Upper lobe of left lung (tissue), 6 donors: ENCODE data around the gene KIF26B. TPM values are rescaled to one million over a fixed set of nuclear protein-coding genes. Genes with fewer than 3 reads are reported as not detected.

Experiments
- ATAC-seq, 2 donors: fragments of 200-7000 bp; cut with Tn5 transposase; one replicate each; pipeline ENCODE4 v1.9.1; 2022; ENCODE audit warnings: mild to moderate bottlenecking in 2 of 2, moderate library complexity in 2 of 2; ENCODE audit not compliant: low FRiP score in 2 of 2
- DNase-seq, 2 donors: peaks; one replicate each; pipeline ENCODE4 v3.0.0-alpha.2; 2019 to 2020
- H3K27ac ChIP-seq, 4 donors: fragments of 200-600 bp; sonication (generic); one replicate each; pipeline ENCODE4 v1.5.1; 2016 to 2019
- H3K27me3 ChIP-seq, 4 donors: fragments of 200-600 bp; sonication (generic); one replicate each; pipeline ENCODE4 v1.5.1; 2017 to 2019
- H3K36me3 ChIP-seq, 4 donors: fragments of 200-600 bp; sonication (generic); one replicate each; pipeline ENCODE4 v1.5.1; 2016 to 2019
- H3K4me1 ChIP-seq, 4 donors: fragments of 200-600 bp; sonication (generic); one replicate each; pipeline ENCODE4 v1.5.1; 2018 to 2019
- H3K4me3 ChIP-seq, 4 donors: fragments of 200-600 bp; sonication (generic); one replicate each; pipeline ENCODE4 v1.5.1; 2017 to 2019; ENCODE audit warnings: mild to moderate bottlenecking in 2 of 4, moderate library complexity in 1 of 4
- H3K9me3 ChIP-seq, 4 donors: fragments of 200-600 bp; sonication (generic); one replicate each; pipeline ENCODE4 v1.5.1; 2018 to 2019
- EP300 ChIP-seq, 4 donors: sonication (generic); formaldehyde crosslinking; IDR thresholded peaks; one replicate each; pipeline ENCODE4 v1.5.1; 2017; ENCODE audit warnings: antibody characterized with exemption in 4 of 4, control low read depth in 2 of 4
- POLR2A ChIP-seq, 4 donors: fragments of 450-650 bp; IDR thresholded peaks; one replicate each; pipeline ENCODE4 v1.5.1; 2016 to 2017; ENCODE audit warnings: antibody characterized with exemption in 4 of 4, mild to moderate bottlenecking in 2 of 4
- POLR2AphosphoS5 ChIP-seq, 2 donors: sonication (generic); formaldehyde crosslinking; IDR thresholded peaks; one replicate each; pipeline ENCODE4 v1.5.1; 2017; ENCODE audit warnings: antibody characterized with exemption in 2 of 2
- WGBS, 2 donors: methylation state at CpG; one replicate each; pipeline ENCODE4 v1.1.5; 2017 to 2018; 5-methylcytosine and 5-hydroxymethylcytosine counted together
- total RNA-seq, 6 donors: library from RNA; depleted of rRNA in 4 of 6; stranded (reverse); fragments of >200 nt in 4 of 6; gene quantifications; one replicate each; pipeline versions ENCODE4 v1.1.0 to v1.2.1, GENCODE V29; 2016 to 2021
- TF ChIP-seq, protein P1 (sequence below), 6 experiments: fragments of 450-650 bp in 4 of 6; fragments of 200-600 bp in 2 of 6; sonication (generic) in 2 of 6; IDR thresholded peaks; one replicate each; pipeline ENCODE4 v1.5.1; 2016 to 2019; ENCODE audit warnings: antibody characterized with exemption in 6 of 6
- donor health status: DM: no; HTN: no; CAD: no; lungs with moderate emphysema.
- donor health status: DM: no; HTN: yes; CAD: no; lungs with severe emphysema.

Gene KIF26B
- total RNA-seq, 6 donors from 2014 or later, result 1.2 to 4.3 (median 2.1) TPM

DNA sequence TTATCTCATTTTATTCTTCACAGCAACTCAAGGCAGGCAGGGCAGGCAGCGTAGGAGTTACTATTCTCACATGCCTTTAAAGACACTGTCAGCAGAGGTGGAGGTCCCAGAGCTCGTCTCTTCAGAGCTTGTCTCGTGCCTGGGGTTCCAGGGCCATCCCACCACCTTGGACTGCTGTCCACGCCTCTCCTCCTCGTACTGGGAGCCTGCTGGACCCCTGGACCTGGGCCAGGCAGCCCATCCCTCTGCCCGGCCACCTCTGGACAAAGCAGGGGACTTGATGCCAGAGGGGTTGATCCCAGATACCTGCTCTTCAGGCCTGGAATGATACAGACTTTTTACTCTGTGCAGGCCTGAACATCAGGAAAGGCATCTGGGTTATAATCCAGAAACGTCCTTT, 546.8 kb downstream of the KIF26B start:
- H3K9me3 ChIP-seq, result no peaks in the 10 kb centered on the region
- ATAC-seq (no peak), DNase-seq (peak in 1 of 2 donors; percentile 16)
- no peak overlapping the region for H3K4me3 ChIP-seq
- H3K27me3 ChIP-seq, result no peaks in the 10 kb centered on the region
- no peak overlapping the region for H3K27ac ChIP-seq
- H3K4me1 ChIP-seq, result no peaks in the 10 kb centered on the region
- 78 to 84% methylated on average over 7 of the region's 7 CpGs for WGBS, 2 donors
- TF ChIP-seq, protein P1, sequence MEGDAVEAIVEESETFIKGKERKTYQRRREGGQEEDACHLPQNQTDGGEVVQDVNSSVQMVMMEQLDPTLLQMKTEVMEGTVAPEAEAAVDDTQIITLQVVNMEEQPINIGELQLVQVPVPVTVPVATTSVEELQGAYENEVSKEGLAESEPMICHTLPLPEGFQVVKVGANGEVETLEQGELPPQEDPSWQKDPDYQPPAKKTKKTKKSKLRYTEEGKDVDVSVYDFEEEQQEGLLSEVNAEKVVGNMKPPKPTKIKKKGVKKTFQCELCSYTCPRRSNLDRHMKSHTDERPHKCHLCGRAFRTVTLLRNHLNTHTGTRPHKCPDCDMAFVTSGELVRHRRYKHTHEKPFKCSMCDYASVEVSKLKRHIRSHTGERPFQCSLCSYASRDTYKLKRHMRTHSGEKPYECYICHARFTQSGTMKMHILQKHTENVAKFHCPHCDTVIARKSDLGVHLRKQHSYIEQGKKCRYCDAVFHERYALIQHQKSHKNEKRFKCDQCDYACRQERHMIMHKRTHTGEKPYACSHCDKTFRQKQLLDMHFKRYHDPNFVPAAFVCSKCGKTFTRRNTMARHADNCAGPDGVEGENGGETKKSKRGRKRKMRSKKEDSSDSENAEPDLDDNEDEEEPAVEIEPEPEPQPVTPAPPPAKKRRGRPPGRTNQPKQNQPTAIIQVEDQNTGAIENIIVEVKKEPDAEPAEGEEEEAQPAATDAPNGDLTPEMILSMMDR (IDR thresholded peaks at IDR 0.05), result no peak
- TF ChIP-seq POLR2A (IDR thresholded peaks at IDR 0.05) (no peak), EP300 (IDR thresholded peaks at IDR 0.05) (no peak)
- H3K36me3 ChIP-seq, result no peaks in the 10 kb centered on the region

DNA sequence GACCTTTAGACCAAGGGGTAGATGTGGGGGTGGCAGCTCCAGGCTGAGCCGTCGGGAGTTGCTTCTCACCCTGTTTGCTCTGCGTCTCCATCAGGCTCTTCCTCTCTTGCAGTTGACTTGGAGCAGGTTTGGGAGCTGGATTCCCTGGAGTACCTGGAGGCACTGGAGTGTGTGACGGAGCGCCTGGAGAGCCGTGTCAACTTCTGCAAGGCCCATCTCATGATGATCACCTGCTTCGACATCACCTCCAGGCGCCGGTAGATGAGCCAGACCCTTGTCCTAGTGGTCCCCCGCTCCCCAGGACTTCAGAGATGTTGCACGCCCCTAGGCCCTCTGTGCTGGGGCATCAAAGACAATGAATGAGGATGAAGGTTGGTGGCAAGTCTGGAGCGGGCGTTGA, 547.6 kb downstream of the KIF26B start:
- no peaks in the 10 kb centered on the region for H3K27me3 ChIP-seq
- no peak for DNase-seq
- no peak overlapping the region for H3K27ac ChIP-seq
- no peaks in the 10 kb centered on the region for H3K36me3 ChIP-seq
- H3K9me3 ChIP-seq, result no peaks in the 10 kb centered on the region
- TF ChIP-seq EP300 (IDR thresholded peaks at IDR 0.05) (no peak), POLR2A (IDR thresholded peaks at IDR 0.05) (no peak), POLR2AphosphoS5 (IDR thresholded peaks at IDR 0.05) (no peak)
- TF ChIP-seq, protein P1 (IDR thresholded peaks at IDR 0.05), result no peak
- no peaks in the 10 kb centered on the region for H3K4me1 ChIP-seq
- H3K4me3 ChIP-seq, result no peak overlapping the region
- 93 to 95% methylated on average over 7 to 13 of the region's 13 CpGs for WGBS, 2 donors
- no peak for ATAC-seq

DNA sequence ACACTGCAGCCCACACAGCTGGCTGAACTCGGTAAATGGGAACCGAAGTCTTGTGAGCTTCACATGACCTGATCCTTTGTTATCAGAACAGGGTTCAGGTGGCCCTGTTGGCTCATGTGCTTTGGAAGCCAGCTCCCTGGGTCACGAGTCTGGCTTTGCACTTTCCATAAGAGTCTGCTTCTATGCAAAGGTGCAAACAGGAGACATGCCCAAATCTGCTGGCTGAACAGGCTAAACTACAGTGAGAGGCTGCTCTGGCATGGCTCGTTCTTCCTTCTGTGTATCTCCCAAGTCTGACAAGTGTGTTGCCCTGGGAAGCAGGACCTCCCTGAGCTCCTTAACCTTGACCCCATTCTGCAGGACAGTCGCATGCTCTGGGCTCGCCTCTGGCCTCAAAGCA, 549.6 kb downstream of the KIF26B start:
- DNase-seq, result no peak

DNA sequence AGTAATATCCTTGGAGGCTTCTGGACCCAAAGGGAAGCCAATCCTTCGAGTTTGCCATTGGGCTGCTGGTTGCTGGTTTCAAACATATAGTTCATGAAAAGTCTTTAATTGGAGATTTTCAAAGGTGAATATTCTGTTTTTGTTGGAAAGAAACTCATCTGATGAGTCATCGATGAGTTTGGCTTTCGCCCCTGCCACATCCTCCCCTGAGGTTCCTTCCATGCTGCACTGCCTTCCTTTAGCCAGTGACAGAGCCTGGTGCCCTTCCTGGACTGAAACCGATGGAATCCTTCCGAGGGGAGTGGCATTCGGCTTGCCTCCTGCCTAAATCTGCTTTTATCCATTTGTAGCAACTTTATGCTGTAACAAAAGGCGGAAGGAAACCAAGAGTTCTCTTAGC, 550.0 kb downstream of the KIF26B start:
- DNase-seq (no peak), ATAC-seq (no peak)
- H3K36me3 ChIP-seq, result no peaks in the 10 kb centered on the region
- no peak overlapping the region for H3K27ac ChIP-seq
- no peaks in the 10 kb centered on the region for H3K9me3 ChIP-seq
- H3K27me3 ChIP-seq, result no peaks in the 10 kb centered on the region
- H3K4me1 ChIP-seq, result no peaks in the 10 kb centered on the region
- no peak overlapping the region for H3K4me3 ChIP-seq
- 87 to 88% methylated on average over 7 of the region's 7 CpGs for WGBS, 2 donors
- TF ChIP-seq POLR2A (IDR thresholded peaks at IDR 0.05) (no peak), EP300 (IDR thresholded peaks at IDR 0.05) (no peak), POLR2AphosphoS5 (IDR thresholded peaks at IDR 0.05) (no peak)
- TF ChIP-seq, protein P1 (IDR thresholded peaks at IDR 0.05), result no peak

More for the DNA sequence above, 549.6 kb downstream of the KIF26B start:
- H3K4me1 ChIP-seq, result no peaks in the 10 kb centered on the region
- TF ChIP-seq POLR2A (IDR thresholded peaks at IDR 0.05) (no peak), POLR2AphosphoS5 (IDR thresholded peaks at IDR 0.05) (no peak), EP300 (IDR thresholded peaks at IDR 0.05) (no peak)
- TF ChIP-seq, protein P1 (IDR thresholded peaks at IDR 0.05), result no peak
- H3K9me3 ChIP-seq, result no peaks in the 10 kb centered on the region
- WGBS, 2 donors, result 82 to 94% methylated on average over 4 to 6 of the region's 6 CpGs
- H3K4me3 ChIP-seq, result no peak overlapping the region
- no peak for ATAC-seq
- no peaks in the 10 kb centered on the region for H3K27me3 ChIP-seq
- H3K36me3 ChIP-seq, result no peaks in the 10 kb centered on the region
- H3K27ac ChIP-seq, result no peak overlapping the region

DNA sequence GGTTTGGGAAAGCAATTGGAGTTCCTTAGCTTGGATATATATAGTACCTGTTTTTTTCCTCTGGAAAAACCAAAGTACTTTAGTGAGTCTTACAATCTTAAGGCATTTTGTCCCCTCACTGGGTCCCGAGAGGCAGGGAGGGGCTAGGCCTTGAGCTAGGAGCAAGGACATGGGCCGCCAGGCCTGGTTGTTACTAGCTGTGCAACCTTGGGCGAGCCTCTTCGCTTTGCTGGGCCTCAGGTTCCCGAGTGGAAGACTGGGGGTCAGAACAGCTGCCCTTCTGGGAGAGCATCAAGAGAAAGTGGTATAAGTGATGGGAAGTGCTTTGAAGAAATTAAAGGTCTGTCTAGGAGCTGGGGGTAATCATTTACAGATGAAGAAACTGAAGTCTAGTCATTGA, 553.2 kb downstream of the KIF26B start:
- no peak for ATAC-seq
- Histone ChIP-seq H3K4me1 (no peaks in the 10 kb centered on the region), H3K4me3 (no peak overlapping the region), H3K27me3 (no peaks in the 10 kb centered on the region), H3K27ac (no peak overlapping the region), H3K9me3 (no peaks in the 10 kb centered on the region), H3K36me3 (no peaks in the 10 kb centered on the region)
- no peak for DNase-seq
- TF ChIP-seq EP300 (IDR thresholded peaks at IDR 0.05) (no peak), POLR2A (IDR thresholded peaks at IDR 0.05) (no peak), POLR2AphosphoS5 (IDR thresholded peaks at IDR 0.05) (no peak)
- TF ChIP-seq, protein P1 (IDR thresholded peaks at IDR 0.05), result no peak
- 90 to 95% methylated on average over 4 to 5 of the region's 5 CpGs for WGBS, 2 donors
